ENCODE results near the gene KLK4. TPM values are rescaled to one million over a fixed set of nuclear protein-coding genes. Genes with fewer than 3 reads are reported as not detected.

The KLK4 gene
- total and polyA plus RNA-seq, 2 of the 13 experiments (the other 11 are each of a cell fraction or from before 2014, with no cell fraction given): not detected

DNA sequence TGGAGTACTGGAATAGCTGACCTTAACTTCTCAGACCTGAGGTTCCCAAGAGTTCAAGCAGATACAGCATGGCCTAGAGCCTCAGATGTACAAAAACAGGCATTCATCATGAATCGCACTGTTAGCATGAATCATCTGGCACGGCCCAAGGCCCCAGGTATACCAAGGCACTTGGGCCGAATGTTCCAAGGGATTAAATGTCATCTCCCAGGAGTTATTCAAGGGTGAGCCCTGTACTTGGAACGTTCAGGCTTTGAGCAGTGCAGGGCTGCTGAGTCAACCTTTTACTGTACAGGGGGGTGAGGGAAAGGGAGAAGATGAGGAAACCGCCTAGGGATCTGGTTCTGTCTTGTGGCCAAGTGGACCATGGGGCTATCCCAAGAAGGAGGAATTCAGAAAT, 50.2 kb downstream of the KLK4 start:
- TF ChIP-seq, protein P1, sequence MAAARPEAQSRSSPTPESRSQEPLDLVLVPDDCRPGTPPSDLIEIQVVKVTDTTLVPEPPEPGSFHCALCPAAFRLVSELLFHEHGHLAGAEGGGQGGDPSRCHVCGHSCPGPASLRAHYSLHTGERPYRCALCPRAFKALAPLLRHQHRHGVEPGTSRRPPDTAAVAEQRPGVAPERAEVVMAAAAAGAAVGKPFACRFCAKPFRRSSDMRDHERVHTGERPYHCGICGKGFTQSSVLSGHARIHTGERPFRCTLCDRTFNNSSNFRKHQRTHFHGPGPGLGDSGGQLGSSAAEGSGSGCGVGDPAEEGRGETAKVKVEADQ (CRISPR knock-in tag; IDR thresholded peaks at IDR 0.05; ENCODE audit: borderline replicate concordance): no peak
- no peak for TF ChIP-seq ZNF510 (CRISPR knock-in tag; IDR thresholded peaks at IDR 0.05; ENCODE audit: low read depth)
- no peak for TF ChIP-seq AHR (CRISPR knock-in tag; IDR thresholded peaks at IDR 0.05)
- no peak for TF ChIP-seq NCOA2 (CRISPR knock-in tag; IDR thresholded peaks at IDR 0.05)
- TF ChIP-seq NR2F6 (IDR thresholded peaks at IDR 0.05): no peak
- no peak for TF ChIP-seq NR2F6 (CRISPR knock-in tag; IDR thresholded peaks at IDR 0.05)
- no peak for TF ChIP-seq ZBTB42 (CRISPR knock-in tag; IDR thresholded peaks at IDR 0.05)
- TF ChIP-seq ARHGAP35 (CRISPR knock-in tag; IDR thresholded peaks at IDR 0.05; ENCODE audit: borderline replicate concordance): no peak
- TF ChIP-seq PHF8 (CRISPR knock-in tag; IDR thresholded peaks at IDR 0.05): no peak
- TF ChIP-seq, protein P2, sequence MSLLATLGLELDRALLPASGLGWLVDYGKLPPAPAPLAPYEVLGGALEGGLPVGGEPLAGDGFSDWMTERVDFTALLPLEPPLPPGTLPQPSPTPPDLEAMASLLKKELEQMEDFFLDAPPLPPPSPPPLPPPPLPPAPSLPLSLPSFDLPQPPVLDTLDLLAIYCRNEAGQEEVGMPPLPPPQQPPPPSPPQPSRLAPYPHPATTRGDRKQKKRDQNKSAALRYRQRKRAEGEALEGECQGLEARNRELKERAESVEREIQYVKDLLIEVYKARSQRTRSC (CRISPR knock-in tag; IDR thresholded peaks at IDR 0.05; ENCODE audit: low read depth): no peak
- TF ChIP-seq ELF1 (CRISPR knock-in tag; IDR thresholded peaks at IDR 0.05): no peak
- TF ChIP-seq HES4 (CRISPR knock-in tag; IDR thresholded peaks at IDR 0.05; ENCODE audit: borderline replicate concordance): no peak
- TF ChIP-seq GATA4 (IDR thresholded peaks at IDR 0.05; ENCODE audit: borderline replicate concordance, low read depth): no peak
- intact Hi-C loops (cut with micrococcal nuclease; ENCODE audit: unreplicated experiment): no loop called here
- DNase-seq (ENCODE audit: low spot score) (no peak), ATAC-seq (no peak), FAIRE-seq (no peak)
- WGBS (ENCODE audit: low lambda C conversion rate): 3% methylated on average over 2 of the region's 5 CpGs
- Histone ChIP-seq H3K27me3 (ENCODE audit: control insufficient read depth in 1 of 2, insufficient read depth in 2 of 2, low read length in 2 of 2) (peaks cover 3 to 20% of the 10 kb centered on the region in 2 experiments; a peak in 4 of 5 replicates), H2AFZ (ENCODE audit: low read length) (no peak overlapping the region), H3K36me3 (replicated peaks in 1 of 2; ENCODE audit: control insufficient read depth in 1 of 2, insufficient read depth in 2 of 2, low read length in 2 of 2) (no peaks in the 10 kb centered on the region), H3K9ac (ENCODE audit: insufficient read depth, low read depth, low read length) (no peak overlapping the region), H3K4me3 (replicated peaks in 1 of 3; ENCODE audit: insufficient read depth in 1 of 3, low read depth in 2 of 3, low read length in 3 of 3) (no peak overlapping the region), H3K9me3 (ENCODE audit: low read length) (no peaks in the 10 kb centered on the region), H3K79me2 (ENCODE audit: insufficient read depth, low read length) (no peaks in the 10 kb centered on the region), H3K27ac (ENCODE audit: extremely low read length, insufficient read depth, low read length) (no peak overlapping the region), H3K4me1 (ENCODE audit: insufficient read depth, low read length) (no peaks in the 10 kb centered on the region), H4K20me1 (ENCODE audit: insufficient read depth, low read length) (no peaks in the 10 kb centered on the region), H3K4me2 (ENCODE audit: low read depth, low read length) (no peak overlapping the region)
- in situ Hi-C loops (cut with HindIII; ENCODE audit: extremely low pct_ligation_motif_present, low pct_unique_long_range_greater_than_20kb): no loop called here
- POLR2A ChIA-PET: no interaction called here
- BruUV-seq (replicated peaks): no TSS peak
- CTCF ChIA-PET (ENCODE audit: low intra/inter-chr PET ratio, low total read pairs): no interaction called here
